OCI-LY7 (cell line): ENCODE data around the gene PAK5. TPM values are rescaled to one million over a fixed set of nuclear protein-coding genes. Genes with fewer than 3 reads are reported as not detected.
A peak's percentile ranks its signal among the peaks of the same experiment; 100 is the strongest.

ENCODE experiments used
- BruUV-seq: library from RNA; stranded (reverse); fragments of 400-500 nt; replicated peaks from 2 replicates; lab custom pipeline; 2021; lab: Mats Ljungman, UMichigan
- CTCF ChIA-PET: fragments of 300-600 bp; sonication (Branson Sonifier 250); formaldehyde crosslinking; loops from one replicate; lab custom pipeline; 2022; ENCODE audit warnings: antibody characterized with exemption; ENCODE audit not compliant: unreplicated experiment; lab: Charles Lee
- POLR2A ChIA-PET: fragments of 300-600 bp; sonication (Branson Sonifier 250); formaldehyde crosslinking; loops from one replicate; lab custom pipeline; 2022; ENCODE audit warnings: antibody characterized with exemption; lab: Charles Lee
- DNase-seq: peaks from one replicate; pipeline ENCODE4 v3.0.0-alpha.2; 2015; ENCODE audit warnings: low spot score
- H2AFZ ChIP-seq: fragments of 200-600 bp; sonication (generic), shearing (Covaris generic); 2 replicates; pipeline ENCODE4 v1.6.1; 2014; ENCODE audit warnings: mild to moderate bottlenecking, antibody characterized with exemption, low read length, moderate library complexity
- H3K27ac ChIP-seq: fragments of 200-600 bp; sonication (generic); 2 replicates; pipeline ENCODE4 v1.5.1; 2014; ENCODE audit warnings: mixed run types, low read depth, mild to moderate bottlenecking, moderate library complexity, low read length, inconsistent platforms; ENCODE audit not compliant: poor library complexity, severe bottlenecking
- H3K36me3 ChIP-seq: fragments of 200-600 bp; sonication (generic); 2 replicates; pipeline ENCODE4 v1.6.1; 2014; ENCODE audit warnings: mild to moderate bottlenecking, antibody characterized with exemption, low read length, moderate library complexity, mixed read lengths; ENCODE audit not compliant: insufficient read depth
- H3K4me1 ChIP-seq: fragments of 200-600 bp; sonication (generic); 2 replicates; pipeline ENCODE4 v1.5.1; 2014; ENCODE audit warnings: mild to moderate bottlenecking, low read length; ENCODE audit not compliant: insufficient read depth, poor library complexity, severe bottlenecking
- H3K4me2 ChIP-seq: fragments of 200-600 bp; sonication (generic); 2 replicates; pipeline ENCODE4 v1.6.1; 2014; ENCODE audit warnings: mild to moderate bottlenecking, low read length
- H3K4me3 ChIP-seq: fragments of 200-600 bp; sonication (generic); 2 replicates; pipeline ENCODE4 v1.5.1; 2014; ENCODE audit warnings: mild to moderate bottlenecking, low read depth, low read length; ENCODE audit not compliant: poor library complexity, severe bottlenecking
- H3K79me2 ChIP-seq: fragments of 200-600 bp; sonication (generic); 2 replicates; pipeline ENCODE4 v1.6.1; 2016; ENCODE audit warnings: low read depth, mild to moderate bottlenecking, low read length, moderate library complexity, mixed read lengths; ENCODE audit not compliant: insufficient read depth
- H3K9me2 ChIP-seq: fragments of 200-600 bp; sonication (generic); 2 replicates; pipeline ENCODE4 v1.6.1; 2016; ENCODE audit warnings: mild to moderate bottlenecking, low read length, mixed read lengths; ENCODE audit not compliant: insufficient read depth
- H3K9me3 ChIP-seq: fragments of 200-600 bp; sonication (generic); 2 replicates; pipeline ENCODE4 v1.6.1; 2014; ENCODE audit warnings: mild to moderate bottlenecking, mixed run types, low read length, mixed read lengths
- H4K20me1 ChIP-seq: fragments of 200-600 bp; sonication (generic); 2 replicates; pipeline ENCODE4 v1.6.1; 2014; ENCODE audit warnings: mild to moderate bottlenecking, antibody characterized with exemption, low read length, moderate library complexity, mixed read lengths; ENCODE audit not compliant: insufficient read depth
- CTCF ChIP-seq: fragments of 200-600 bp; sonication (generic); conservative IDR thresholded peaks from 2 replicates; pipeline ENCODE4 v1.5.1; 2014; ENCODE audit warnings: mild to moderate bottlenecking, antibody characterized with exemption, low read length, moderate library complexity, mixed read lengths
- EZH2phosphoT487 ChIP-seq: fragments of 200-600 bp; sonication (generic); IDR thresholded peaks from 2 replicates; pipeline ENCODE4 v1.6.1; 2018; ENCODE audit warnings: low read depth, borderline replicate concordance, mild to moderate bottlenecking, mixed run types, antibody characterized with exemption, low read length, moderate library complexity, mixed read lengths
- intact Hi-C: fragments of 100-400 bp; cut with micrococcal nuclease; formaldehyde crosslinking; loops from one replicate; pipeline ENCODE4 v1.10.0; 2022; ENCODE audit not compliant: unreplicated experiment
- total RNA-seq, 2 experiments: library from RNA; depleted of rRNA in 1 of 2; stranded (reverse); fragments of >200 nt in 1 of 2; shearing (Covaris generic) in 1 of 2; gene quantifications; 2 replicates each; pipeline ENCODE4 v1.2.3, GENCODE V29; 2014 to 2022

The PAK5 gene
- total RNA-seq, 2 experiments from 2014 or later: not detected

- no TSS peak for BruUV-seq
- Histone ChIP-seq H3K27ac (no peak overlapping the region), H3K36me3 (no peaks in the 10 kb centered on the region), H4K20me1 (no peaks in the 10 kb centered on the region), H3K4me3 (no peak overlapping the region), H3K4me2 (no peak overlapping the region), H3K79me2 (no peaks in the 10 kb centered on the region), H3K4me1 (no peaks in the 10 kb centered on the region), H2AFZ (no peak overlapping the region), H3K9me3 (no peaks in the 10 kb centered on the region), H3K9me2 (no peaks in the 10 kb centered on the region)
- no peak for DNase-seq
- POLR2A ChIA-PET: interaction anchor here (0.6 to 1.1 kb wide), 2 partner anchors 128 to 455 kb away, joined by 3 to 5 read pairs; no protein-coding TSS in a partner anchor
- CTCF ChIA-PET: interaction anchor here (0.6 kb wide), 1 partner anchor 17 kb away, joined by 4 read pairs; no protein-coding TSS in a partner anchor
- no peak for TF ChIP-seq EZH2phosphoT487
- TF ChIP-seq CTCF: 0 out of 2 replicates have a peak, but pooled peaks have one; percentile 43
- intact Hi-C loops: no loop called here
These were observed 45.2 kb upstream of the PAK5 start for GRCh38 chr20:9884061-9884460.

DNA sequence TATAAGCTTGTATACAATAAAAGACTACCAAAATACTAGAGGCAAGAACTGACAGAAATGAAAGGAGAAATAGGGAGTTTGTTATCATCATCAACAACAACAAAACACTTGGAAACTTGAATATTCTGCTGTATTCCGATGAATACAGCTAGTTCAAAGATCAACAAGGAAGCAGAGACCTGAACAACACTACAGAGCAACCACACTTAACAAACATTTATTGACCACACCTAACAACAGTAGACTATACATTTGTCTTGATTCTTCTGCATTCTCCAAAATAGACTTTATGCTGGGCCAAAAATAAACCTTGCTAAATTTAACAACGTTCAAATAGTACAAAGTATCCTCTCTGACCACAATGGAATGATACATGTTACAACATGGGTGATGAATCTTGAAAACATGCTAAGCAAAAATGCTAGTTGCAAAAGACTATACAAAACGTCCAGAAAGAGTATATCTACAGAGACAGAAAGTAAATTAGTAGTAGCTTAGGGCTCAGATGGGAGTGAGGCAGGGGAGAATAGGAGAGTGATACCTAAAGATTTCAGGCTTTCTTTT, 39.1 kb upstream of the PAK5 start:
- Histone ChIP-seq H3K9me3 (no peaks in the 10 kb centered on the region), H3K79me2 (no peaks in the 10 kb centered on the region), H2AFZ (no peak overlapping the region), H3K27ac (no peak overlapping the region), H3K4me1 (no peaks in the 10 kb centered on the region), H3K9me2 (no peaks in the 10 kb centered on the region), H4K20me1 (no peaks in the 10 kb centered on the region), H3K36me3 (no peaks in the 10 kb centered on the region), H3K4me2 (no peak overlapping the region), H3K4me3 (no peak overlapping the region)
- ChIA-PET CTCF (no interaction called here), POLR2A (no interaction called here)
- no peak for TF ChIP-seq CTCF
- no peak for TF ChIP-seq EZH2phosphoT487
- intact Hi-C loops: no loop called here
- no peak for DNase-seq
- BruUV-seq: no TSS peak

GRCh38 chr20:9867196-9867980, 28.5 kb upstream of the PAK5 start:
- BruUV-seq: no TSS peak
- Histone ChIP-seq H3K9me2 (no peaks in the 10 kb centered on the region), H3K36me3 (no peaks in the 10 kb centered on the region), H3K4me2 (no peak overlapping the region), H2AFZ (no peak overlapping the region), H3K4me3 (no peak overlapping the region), H3K4me1 (no peaks in the 10 kb centered on the region), H3K79me2 (no peaks in the 10 kb centered on the region), H3K27ac (no peak overlapping the region), H3K9me3 (no peaks in the 10 kb centered on the region), H4K20me1 (no peaks in the 10 kb centered on the region)
- TF ChIP-seq CTCF (no peak), EZH2phosphoT487 (no peak)
- POLR2A ChIA-PET: no interaction called here
- CTCF ChIA-PET: no interaction called here
- no peak for DNase-seq
- intact Hi-C loops: no loop called here
